ENCODE measurements around the gene TMEM184A.

- no peak for TF ChIP-seq CTCF (conservative IDR thresholded peaks at IDR 0.05; ENCODE audit: low read depth, low read length)
- no peak for TF ChIP-seq NFE2L2 (IDR thresholded peaks at IDR 0.05; ENCODE audit: low read depth, low read length)
- no peak for TF ChIP-seq RAD21 (IDR thresholded peaks at IDR 0.05; ENCODE audit: low read length)
- TF ChIP-seq SMC3 (IDR thresholded peaks at IDR 0.05; ENCODE audit: low read depth, low read length), result no peak
- TF ChIP-seq MAFK (IDR thresholded peaks at IDR 0.05; ENCODE audit: low read depth, low read length), result no peak
- no peak for TF ChIP-seq POLR2A (IDR thresholded peaks at IDR 0.05; ENCODE audit: low read depth, low read length)
- no peak for TF ChIP-seq BHLHE40 (IDR thresholded peaks at IDR 0.05; ENCODE audit: low read depth, low read length)
Observed at GRCh38 chr7:1508277-1508758, 47.7 kb downstream of the TMEM184A start.
